RWPE2 (cell line): ENCODE measurements around the gene ZNF148.

Source experiments
- ATAC-seq: fragments of 200-7000 bp; cut with Tn5 transposase; 3 replicates; pipeline ENCODE4 v1.9.1; 2021; ENCODE audit warnings: low read depth
- DNase-seq: peaks from one replicate; pipeline ENCODE4 v3.0.0-alpha.2; 2020; ENCODE audit warnings: low spot score
- H3K27ac ChIP-seq: fragments of 450-650 bp; 2 replicates; pipeline ENCODE4 v1.5.1; 2017; ENCODE audit warnings: mild to moderate bottlenecking; ENCODE audit not compliant: poor library complexity, severe bottlenecking
- H3K27me3 ChIP-seq: fragments of 250-450 bp; sonication (Bioruptor Pico); 2 replicates; pipeline ENCODE4 v1.5.1; 2021; ENCODE audit warnings: mild to moderate bottlenecking, moderate library complexity; ENCODE audit not compliant: insufficient read depth, poor library complexity, severe bottlenecking
- H3K36me3 ChIP-seq: fragments of 250-450 bp; sonication (Bioruptor Pico); 2 replicates; pipeline ENCODE4 v1.5.1; 2020; ENCODE audit warnings: low read depth, mild to moderate bottlenecking, moderate library complexity
- H3K4me1 ChIP-seq: fragments of 250-450 bp; sonication (Bioruptor Pico); 2 replicates; pipeline ENCODE4 v1.5.1; 2021; ENCODE audit warnings: mild to moderate bottlenecking, moderate library complexity; ENCODE audit not compliant: insufficient read depth, poor library complexity, severe bottlenecking
- H3K4me3 ChIP-seq: fragments of 250-450 bp; sonication (Bioruptor Pico); 2 replicates; pipeline ENCODE4 v1.5.1; 2021; ENCODE audit warnings: mild to moderate bottlenecking, moderate library complexity; ENCODE audit not compliant: severe bottlenecking
- H3K9me3 ChIP-seq: fragments of 250-450 bp; sonication (Bioruptor Pico); 2 replicates; pipeline ENCODE4 v1.5.1; 2021; ENCODE audit warnings: mild to moderate bottlenecking, moderate library complexity; ENCODE audit not compliant: severe bottlenecking
- TF ChIP-seq, protein P1 (sequence below): fragments of 450-650 bp; IDR thresholded peaks from one replicate; pipeline ENCODE4 v1.5.1; 2017; ENCODE audit warnings: mild to moderate bottlenecking, moderate library complexity; ENCODE audit not compliant: poor library complexity, severe bottlenecking

The ZNF148 gene

DNA sequence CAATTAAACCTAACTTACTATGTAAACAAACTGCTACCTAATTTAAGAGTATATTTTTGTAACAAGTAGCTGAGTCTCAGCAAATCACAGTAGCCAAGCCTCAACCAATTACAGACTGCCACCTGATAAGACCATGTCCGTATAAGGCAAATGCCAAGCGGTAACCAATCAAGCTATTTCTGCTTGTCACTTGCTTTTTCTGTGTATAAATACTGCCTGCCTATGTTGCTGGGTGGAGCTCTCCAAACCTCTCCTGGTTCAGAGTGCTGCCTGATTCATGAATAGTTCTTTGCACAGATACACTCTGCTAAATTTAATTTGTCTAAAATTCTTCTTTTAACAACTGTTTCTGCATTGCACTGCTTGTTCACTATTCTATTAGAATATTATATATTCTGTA, 42.6 kb downstream of the ZNF148 start:
- Histone ChIP-seq H3K9me3 (peaks cover 5% of the 10 kb centered on the region), H3K4me1 (peaks cover 14% of the 10 kb centered on the region), H3K4me3 (no peak overlapping the region), H3K27me3 (no peaks in the 10 kb centered on the region), H3K27ac (no peak overlapping the region), H3K36me3 (peaks cover 23% of the 10 kb centered on the region)
- no peak for DNase-seq
- ATAC-seq: no peak
- TF ChIP-seq, protein P1, sequence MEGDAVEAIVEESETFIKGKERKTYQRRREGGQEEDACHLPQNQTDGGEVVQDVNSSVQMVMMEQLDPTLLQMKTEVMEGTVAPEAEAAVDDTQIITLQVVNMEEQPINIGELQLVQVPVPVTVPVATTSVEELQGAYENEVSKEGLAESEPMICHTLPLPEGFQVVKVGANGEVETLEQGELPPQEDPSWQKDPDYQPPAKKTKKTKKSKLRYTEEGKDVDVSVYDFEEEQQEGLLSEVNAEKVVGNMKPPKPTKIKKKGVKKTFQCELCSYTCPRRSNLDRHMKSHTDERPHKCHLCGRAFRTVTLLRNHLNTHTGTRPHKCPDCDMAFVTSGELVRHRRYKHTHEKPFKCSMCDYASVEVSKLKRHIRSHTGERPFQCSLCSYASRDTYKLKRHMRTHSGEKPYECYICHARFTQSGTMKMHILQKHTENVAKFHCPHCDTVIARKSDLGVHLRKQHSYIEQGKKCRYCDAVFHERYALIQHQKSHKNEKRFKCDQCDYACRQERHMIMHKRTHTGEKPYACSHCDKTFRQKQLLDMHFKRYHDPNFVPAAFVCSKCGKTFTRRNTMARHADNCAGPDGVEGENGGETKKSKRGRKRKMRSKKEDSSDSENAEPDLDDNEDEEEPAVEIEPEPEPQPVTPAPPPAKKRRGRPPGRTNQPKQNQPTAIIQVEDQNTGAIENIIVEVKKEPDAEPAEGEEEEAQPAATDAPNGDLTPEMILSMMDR: no peak

DNA sequence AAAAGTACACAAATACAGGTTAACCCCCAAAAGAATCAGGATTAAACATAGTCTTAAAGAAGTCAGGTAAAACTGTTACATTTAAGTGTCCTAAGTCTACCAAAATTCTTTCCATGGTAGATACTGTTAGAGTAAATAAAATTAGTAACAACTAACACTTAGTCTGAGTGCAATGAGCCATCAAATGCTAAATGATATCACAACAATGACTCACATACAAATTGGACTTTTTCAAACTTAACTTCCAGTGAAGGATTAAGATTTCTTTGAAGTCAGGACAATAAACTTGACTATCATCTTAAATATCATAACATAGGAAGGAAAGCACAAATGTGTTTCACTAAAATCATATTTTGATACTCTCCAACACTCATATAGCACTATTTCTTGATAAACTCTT, 43.9 kb downstream of the ZNF148 start:
- ATAC-seq (no peak), DNase-seq (no peak)
- TF ChIP-seq, protein P1: no peak
- H3K9me3 ChIP-seq: peaks cover 5% of the 10 kb centered on the region
- no peak overlapping the region for H3K27ac ChIP-seq
- peaks cover 14% of the 10 kb centered on the region for H3K4me1 ChIP-seq
- H3K27me3 ChIP-seq: no peaks in the 10 kb centered on the region
- H3K4me3 ChIP-seq: no peak overlapping the region
- H3K36me3 ChIP-seq: peaks cover 31% of the 10 kb centered on the region

DNA sequence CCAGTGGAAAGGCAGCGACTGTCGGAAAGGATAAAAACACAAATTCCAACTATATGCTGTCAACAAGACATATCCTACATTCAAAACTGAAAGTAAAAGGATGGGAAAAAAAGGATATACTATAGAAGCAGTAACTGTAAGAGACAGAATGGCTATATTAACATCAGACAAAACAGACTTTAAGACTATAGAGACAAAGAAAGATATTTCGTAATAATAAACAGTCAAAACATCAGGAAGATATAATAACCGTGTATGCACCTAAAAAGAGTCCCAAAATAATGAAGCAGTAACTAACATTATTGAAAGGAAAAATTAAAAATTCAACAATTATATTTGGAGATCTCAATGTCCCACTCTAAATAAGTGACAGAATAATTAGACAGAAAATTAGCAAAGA, 48.2 kb downstream of the ZNF148 start:
- peaks cover 53% of the 10 kb centered on the region for H3K36me3 ChIP-seq
- no peak overlapping the region for H3K27ac ChIP-seq
- no peak overlapping the region for H3K4me3 ChIP-seq
- H3K27me3 ChIP-seq: no peaks in the 10 kb centered on the region
- TF ChIP-seq, protein P1: no peak
- DNase-seq (no peak), ATAC-seq (no peak)
- H3K9me3 ChIP-seq: no peaks in the 10 kb centered on the region
- H3K4me1 ChIP-seq: peaks cover 14% of the 10 kb centered on the region

DNA sequence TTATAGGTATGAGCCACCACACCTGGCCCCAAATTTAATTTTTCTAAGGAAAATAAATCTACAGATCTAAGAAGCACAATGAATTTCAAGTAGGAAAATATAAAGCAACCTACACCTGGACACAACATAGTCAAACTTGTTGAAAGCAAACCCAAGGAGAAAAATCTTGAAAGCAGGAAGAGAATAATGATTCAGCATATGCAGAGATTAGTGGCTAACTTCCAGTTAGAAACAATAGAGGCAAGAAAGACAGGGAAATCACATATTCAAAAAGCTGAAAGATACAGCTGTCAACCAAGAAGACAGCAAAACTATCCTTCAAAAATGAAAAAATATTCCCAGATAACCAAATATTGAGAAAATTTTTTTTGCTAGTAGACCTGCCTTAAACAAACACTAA, 49.4 kb downstream of the ZNF148 start:
- Histone ChIP-seq H3K4me3 (no peak overlapping the region), H3K9me3 (no peaks in the 10 kb centered on the region), H3K27ac (no peak overlapping the region), H3K27me3 (no peaks in the 10 kb centered on the region), H3K36me3 (peaks cover 55% of the 10 kb centered on the region), H3K4me1 (peaks cover 10% of the 10 kb centered on the region)
- ATAC-seq: no peak
- TF ChIP-seq, protein P1: no peak
- DNase-seq: no peak

DNA sequence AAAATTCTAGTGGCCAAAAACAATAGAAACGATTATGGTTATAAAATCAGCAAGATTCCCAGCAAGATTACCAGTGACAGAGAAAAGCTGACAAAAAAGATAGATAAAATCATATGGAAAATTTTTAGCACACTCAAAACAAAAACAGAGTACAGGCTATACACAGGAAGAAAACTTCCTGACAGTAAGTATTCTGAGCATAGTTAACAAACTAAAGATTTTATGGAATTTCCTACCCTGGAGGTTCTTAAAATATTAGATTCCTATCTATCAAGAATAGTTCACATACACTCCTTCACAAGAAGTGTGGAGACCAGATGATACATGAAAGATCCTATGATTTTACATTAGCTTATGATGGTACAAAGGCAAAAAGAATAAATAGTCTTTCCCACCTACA, 50.8 kb downstream of the ZNF148 start:
- TF ChIP-seq, protein P1: no peak
- H3K27me3 ChIP-seq: no peaks in the 10 kb centered on the region
- DNase-seq (no peak), ATAC-seq (no peak)
- no peak overlapping the region for H3K4me3 ChIP-seq
- H3K9me3 ChIP-seq: no peaks in the 10 kb centered on the region
- no peak overlapping the region for H3K27ac ChIP-seq
- H3K4me1 ChIP-seq: peaks cover 10% of the 10 kb centered on the region
- peaks cover 58% of the 10 kb centered on the region for H3K36me3 ChIP-seq
